Sigmoid colon (tissue), 7 donors: ENCODE measurements around the gene SIRT3. TPM values are rescaled to one million over a fixed set of nuclear protein-coding genes. Genes with fewer than 3 reads are reported as not detected.

ENCODE experiments used
- DNase-seq: peaks from one replicate; pipeline ENCODE4 v3.0.0-alpha.2; 2019
- H3K27ac ChIP-seq, 4 donors: fragments of 200-600 bp; sonication (generic); one replicate each; pipeline ENCODE4 v1.5.1; 2016 to 2019; ENCODE audit warnings: mild to moderate bottlenecking in 1 of 4
- H3K27me3 ChIP-seq, 3 donors: fragments of 200-600 bp; sonication (generic); one replicate each; pipeline ENCODE4 v1.5.1; 2019; ENCODE audit warnings: mild to moderate bottlenecking in 1 of 3
- H3K36me3 ChIP-seq, 4 donors: fragments of 200-600 bp; sonication (generic); one replicate each; pipeline ENCODE4 v1.5.1; 2016 to 2019
- H3K4me1 ChIP-seq, 4 donors: fragments of 200-600 bp; sonication (generic); one replicate each; pipeline ENCODE4 v1.5.1; 2017 to 2019
- H3K4me3 ChIP-seq, 4 donors: fragments of 200-600 bp; sonication (generic); one replicate each; pipeline ENCODE4 v1.5.1; 2017 to 2019; ENCODE audit warnings: mild to moderate bottlenecking in 2 of 4, moderate library complexity in 1 of 4
- H3K9me3 ChIP-seq, 4 donors: fragments of 200-600 bp in 3 of 4; sonication (generic) in 3 of 4; one replicate each; pipeline versions ENCODE4 v1.5.1 to v1.6.1; 2013 to 2019
- CTCF ChIP-seq, 4 experiments: fragments of 450-650 bp in 3 of 4; fragments of 200-600 bp in 1 of 4; IDR thresholded peaks; one replicate each; pipeline ENCODE4 v1.5.1; 2016 to 2019; ENCODE audit warnings: antibody characterized with exemption in 4 of 4, mild to moderate bottlenecking in 3 of 4, moderate library complexity in 2 of 4
- EP300 ChIP-seq, 4 donors: sonication (generic); formaldehyde crosslinking; IDR thresholded peaks; one replicate each; pipeline ENCODE4 v1.6.1; 2017; ENCODE audit warnings: antibody characterized with exemption in 4 of 4
- POLR2A ChIP-seq, 2 donors: fragments of 450-650 bp; IDR thresholded peaks; one replicate each; pipeline ENCODE4 v1.6.1; 2016; ENCODE audit warnings: antibody characterized with exemption in 2 of 2, mild to moderate bottlenecking in 2 of 2, moderate library complexity in 2 of 2
- POLR2AphosphoS5 ChIP-seq, 4 donors: sonication (generic); formaldehyde crosslinking; IDR thresholded peaks; one replicate each; pipeline ENCODE4 v1.6.1; 2017; ENCODE audit warnings: antibody characterized with exemption in 4 of 4
- WGBS, 2 donors: extraction: QIAGEN DNeasy Blood & Tissue Kit; methylation state at CpG; one replicate each; pipeline ENCODE4 v1.1.7; 2013; 5-methylcytosine and 5-hydroxymethylcytosine counted together
- intact Hi-C: fragments of 100-400 bp; cut with DNase I; formaldehyde crosslinking; loops from one replicate; pipeline ENCODE4 v1.15.1; 2023
- polyA plus RNA-seq, 3 donors: library from polyadenylated mRNA; stranded (reverse); fragments of 200-250 nt; gene quantifications; one replicate each; pipeline ENCODE4 v1.2.3, GENCODE V29; 2013
- total RNA-seq, 4 donors: library from RNA; depleted of rRNA; stranded (reverse); fragments of >200 nt; gene quantifications; one replicate each; pipeline ENCODE4 v1.1.0, GENCODE V29; 2016
- donor health status: healthy with polysubstance abuse.
- donor health status: Bipolar disorder and iron deficiency.
- donor health status: healthy.

SIRT3 gene
- total and polyA plus RNA-seq, 7 donors, result 6.4 to 21.0 (median 12.2) TPM

- TF ChIP-seq CTCF (IDR thresholded peaks at IDR 0.05), result no peak
- no peak for TF ChIP-seq POLR2AphosphoS5 (IDR thresholded peaks at IDR 0.05)
- no peak for TF ChIP-seq POLR2A (IDR thresholded peaks at IDR 0.05)
- TF ChIP-seq EP300 (IDR thresholded peaks at IDR 0.05), result no peak
- Histone ChIP-seq H3K4me3 (no peak overlapping the region), H3K36me3 (peaks cover 32 to 84% (median 54%) of the 10 kb centered on the region in 4 donors), H3K4me1 (peaks cover 0 to 23% (median 23%) of the 10 kb centered on the region in 4 donors), H3K27ac (no peak overlapping the region), H3K9me3 (no peaks in the 10 kb centered on the region), H3K27me3 (no peaks in the 10 kb centered on the region)
- intact Hi-C loops, result no loop called here
- WGBS, 2 donors, result 90% methylated on average over 7 of the region's 7 CpGs
- peak; percentile 59 for DNase-seq
Measured at GRCh38 chr11:214083-214482, 22.1 kb downstream of the SIRT3 start.

- 91 to 93% methylated on average over 4 of the region's 4 CpGs for WGBS, 2 donors
- TF ChIP-seq EP300 (IDR thresholded peaks at IDR 0.05) (no peak), POLR2A (IDR thresholded peaks at IDR 0.05) (no peak), CTCF (IDR thresholded peaks at IDR 0.05) (no peak), POLR2AphosphoS5 (IDR thresholded peaks at IDR 0.05) (no peak)
- DNase-seq, result peak; percentile 46
Measured at GRCh38 chr11:213111-213510, 23.0 kb downstream of the SIRT3 start.

GRCh38 chr11:212150-213100 is 23.7 kb downstream of the SIRT3 start:
- Histone ChIP-seq H3K27me3 (no peaks in the 10 kb centered on the region), H3K27ac (no peak overlapping the region), H3K4me3 (no peak overlapping the region), H3K36me3 (peaks cover 32 to 73% (median 54%) of the 10 kb centered on the region in 4 donors), H3K9me3 (no peaks in the 10 kb centered on the region), H3K4me1 (peaks cover 0 to 25% (median 23%) of the 10 kb centered on the region in 4 donors)
- DNase-seq, result peak; percentile 55
- WGBS, 2 donors, result 92 to 95% methylated on average over 17 of the region's 17 CpGs
- no peak for TF ChIP-seq POLR2AphosphoS5 (IDR thresholded peaks at IDR 0.05)
- TF ChIP-seq EP300 (IDR thresholded peaks at IDR 0.05), result no peak
- no peak for TF ChIP-seq POLR2A (IDR thresholded peaks at IDR 0.05)
- no peak for TF ChIP-seq CTCF (IDR thresholded peaks at IDR 0.05)
- intact Hi-C loops, result no loop called here

More at GRCh38 chr11:213111-213510, 23.0 kb downstream of the SIRT3 start:
- Histone ChIP-seq H3K36me3 (peaks cover 32 to 76% (median 54%) of the 10 kb centered on the region in 4 donors), H3K27me3 (no peaks in the 10 kb centered on the region), H3K9me3 (no peaks in the 10 kb centered on the region), H3K27ac (no peak overlapping the region), H3K4me3 (no peak overlapping the region), H3K4me1 (peaks cover 0 to 25% (median 23%) of the 10 kb centered on the region in 4 donors)
- intact Hi-C loops, result no loop called here

- 87 to 94% methylated on average over 9 of the region's 9 CpGs for WGBS, 2 donors
- Histone ChIP-seq H3K27me3 (no peaks in the 10 kb centered on the region), H3K9me3 (no peaks in the 10 kb centered on the region), H3K4me3 (no peak overlapping the region), H3K4me1 (peaks cover 0 to 27% (median 23%) of the 10 kb centered on the region in 4 donors), H3K27ac (no peak overlapping the region), H3K36me3 (peaks cover 32 to 73% (median 54%) of the 10 kb centered on the region in 4 donors)
- TF ChIP-seq POLR2A (IDR thresholded peaks at IDR 0.05), result no peak
- TF ChIP-seq POLR2AphosphoS5 (IDR thresholded peaks at IDR 0.05), result no peak
- no peak for TF ChIP-seq EP300 (IDR thresholded peaks at IDR 0.05)
- no peak for TF ChIP-seq CTCF (IDR thresholded peaks at IDR 0.05)
- DNase-seq, result peak; percentile 41
- intact Hi-C loops, result no loop called here
Measured at GRCh38 chr11:211741-212140, 24.4 kb downstream of the SIRT3 start.
